Spleen (tissue), 7 donors: Measurements from ENCODE around the gene ENTPD2.

Source experiments
- CTCF ChIP-seq, 11 experiments: fragments of 200-600 bp in 7 of 11; fragments of 450-650 bp in 4 of 11; sonication (generic) in 4 of 11; IDR thresholded peaks in 8 of 11; conservative IDR thresholded peaks in 3 of 11; 1 replicate in 7 of 11; 2 replicates in 4 of 11; pipeline versions ENCODE4 v1.4.0 to v1.8.0; 2016 to 2021; ENCODE audit warnings: antibody characterized with exemption in 11 of 11, inconsistent platforms in 4 of 11, mild to moderate bottlenecking in 1 of 11
- POLR2A ChIP-seq, 3 donors: fragments of 450-650 bp; IDR thresholded peaks; one replicate each; pipeline ENCODE4 v1.5.1; 2017; ENCODE audit warnings: antibody characterized with exemption in 3 of 3, mild to moderate bottlenecking in 1 of 3
- POLR2AphosphoS5 ChIP-seq, 3 donors: sonication (generic); formaldehyde crosslinking; IDR thresholded peaks; one replicate each; pipeline ENCODE4 v1.5.1; 2017; ENCODE audit warnings: antibody characterized with exemption in 3 of 3
- donor health status: DM: no; HTN: no; CAD: no; lungs with moderate emphysema.
- donor health status: DM: no; HTN: no; CAD: no.
- donor health status: DM: no; HTN: no; CAD: no.

- TF ChIP-seq CTCF (IDR thresholded peaks at IDR 0.05 in 8 of 11, conservative IDR thresholded peaks at IDR 0.05 in 3 of 11) (peak in 7 of 11 experiments; percentile 37 to 70 (median 57)), POLR2AphosphoS5 (IDR thresholded peaks at IDR 0.05) (peak in 1 of 3 donors; percentile 20), POLR2A (IDR thresholded peaks at IDR 0.05) (no peak)
Measured at GRCh38 chr9:137028263-137029057, 25.4 kb downstream of the ENTPD2 start.
